H9 (cell line): ENCODE data around the gene NUDT14. TPM values are rescaled to one million over a fixed set of nuclear protein-coding genes. Genes with fewer than 3 reads are reported as not detected.

Experiments
- DNase-seq: peaks from one replicate; pipeline ENCODE4 v3.0.0-alpha.2; 2017
- H2AFZ ChIP-seq: one replicate; pipeline ENCODE4 v1.6.1; 2013; ENCODE audit warnings: mild to moderate bottlenecking, low read length, control low read depth, moderate library complexity
- H2AK5ac ChIP-seq: 2 replicates; pipeline ENCODE4 v1.6.1; 2013; ENCODE audit warnings: low read length, control low read depth, mixed read lengths; ENCODE audit not compliant: insufficient read length
- H2BK120ac ChIP-seq: one replicate; pipeline ENCODE4 v1.6.1; 2013; ENCODE audit warnings: low read depth, mild to moderate bottlenecking, low read length, control low read depth, inconsistent platforms; ENCODE audit not compliant: poor library complexity, severe bottlenecking
- H2BK12ac ChIP-seq: 2 replicates; pipeline ENCODE4 v1.6.1; 2013; ENCODE audit warnings: low read length, control low read depth, mixed read lengths, low read depth; ENCODE audit not compliant: insufficient read length
- H2BK15ac ChIP-seq: 2 replicates; pipeline ENCODE4 v1.6.1; 2013; ENCODE audit warnings: low read depth, low read length, control low read depth
- H2BK20ac ChIP-seq: one replicate; pipeline ENCODE4 v1.6.1; 2013; ENCODE audit warnings: low read depth, mild to moderate bottlenecking, low read length, control low read depth, inconsistent platforms; ENCODE audit not compliant: poor library complexity, severe bottlenecking
- H2BK5ac ChIP-seq: 2 replicates; pipeline ENCODE4 v1.6.1; 2013; ENCODE audit warnings: low read length, control low read depth, mixed read lengths; ENCODE audit not compliant: insufficient read length
- H3K14ac ChIP-seq: 2 replicates; pipeline ENCODE4 v1.6.1; 2013; ENCODE audit warnings: low read length, control low read depth; ENCODE audit not compliant: insufficient read depth
- H3K18ac ChIP-seq: 2 replicates; pipeline ENCODE4 v1.6.1; 2013; ENCODE audit warnings: low read depth, mild to moderate bottlenecking, mixed read lengths, low read length, control low read depth; ENCODE audit not compliant: insufficient read length
- H3K23ac ChIP-seq: 2 replicates; pipeline ENCODE4 v1.6.1; 2013; ENCODE audit warnings: low read length, control low read depth, mixed read lengths, low read depth; ENCODE audit not compliant: insufficient read length
- H3K23me2 ChIP-seq: 2 replicates; pipeline ENCODE4 v1.6.1; 2013; ENCODE audit warnings: low read depth, mild to moderate bottlenecking, mixed read lengths, low read length, control low read depth; ENCODE audit not compliant: insufficient read length, poor library complexity, severe bottlenecking
- H3K27ac ChIP-seq: 2 replicates; pipeline ENCODE4 v1.5.1; 2013; ENCODE audit warnings: low read length, control low read depth, mixed read lengths, low read depth; ENCODE audit not compliant: insufficient read length
- H3K27me3 ChIP-seq: 2 replicates; pipeline ENCODE4 v1.6.1; 2013; ENCODE audit warnings: low read length, control low read depth, inconsistent platforms; ENCODE audit not compliant: insufficient read depth
- H3K4ac ChIP-seq: 2 replicates; pipeline ENCODE4 v1.6.1; 2013; ENCODE audit warnings: low read depth, mild to moderate bottlenecking, control low read depth, inconsistent platforms, low read length, moderate library complexity
- H3K4me1 ChIP-seq: 2 replicates; pipeline ENCODE4 v1.6.1; 2013; ENCODE audit warnings: low read length, control low read depth, inconsistent platforms; ENCODE audit not compliant: insufficient read depth
- H3K4me2 ChIP-seq: 2 replicates; pipeline ENCODE4 v1.6.1; 2013; ENCODE audit warnings: low read length, control low read depth, mixed read lengths; ENCODE audit not compliant: insufficient read length, insufficient read depth
- H3K56ac ChIP-seq: 2 replicates; pipeline ENCODE4 v1.6.1; 2013; ENCODE audit warnings: low read depth, mild to moderate bottlenecking, mixed read lengths, low read length, control low read depth; ENCODE audit not compliant: insufficient read length
- H3K79me1 ChIP-seq: 2 replicates; pipeline ENCODE4 v1.6.1; 2013; ENCODE audit warnings: low read depth, mild to moderate bottlenecking, moderate library complexity, low read length, control low read depth, inconsistent platforms; ENCODE audit not compliant: insufficient read depth, poor library complexity, severe bottlenecking
- H3K79me2 ChIP-seq: 2 replicates; pipeline ENCODE4 v1.6.1; 2013; ENCODE audit warnings: low read length, control low read depth, inconsistent platforms; ENCODE audit not compliant: insufficient read depth
- H3K9ac ChIP-seq: 2 replicates; pipeline ENCODE4 v1.6.1; 2013; ENCODE audit warnings: low read length, control low read depth, mixed read lengths; ENCODE audit not compliant: insufficient read length; ENCODE audit errors: extremely low read depth
- H3K9me3 ChIP-seq: one replicate; pipeline ENCODE4 v1.6.1; 2013; ENCODE audit warnings: low read depth, low read length, inconsistent platforms; ENCODE audit not compliant: control insufficient read depth
- H3T11ph ChIP-seq: one replicate; pipeline ENCODE4 v1.6.1; 2013; ENCODE audit warnings: mild to moderate bottlenecking, low read length, control low read depth, inconsistent platforms
- H4K20me1 ChIP-seq: one replicate; pipeline ENCODE4 v1.6.1; 2013; ENCODE audit not compliant: control insufficient read depth, insufficient read length, insufficient read depth
- H4K5ac ChIP-seq: 2 replicates; pipeline ENCODE4 v1.6.1; 2013; ENCODE audit warnings: low read depth, mild to moderate bottlenecking, mixed read lengths, low read length, control low read depth; ENCODE audit not compliant: insufficient read length
- H4K8ac ChIP-seq: replicated peaks from 2 replicates; pipeline ENCODE4 v1.6.1; 2013; ENCODE audit warnings: low read length, control low read depth, mixed read lengths, low read depth; ENCODE audit not compliant: insufficient read length
- H4K91ac ChIP-seq: 2 replicates; pipeline ENCODE4 v1.6.1; 2013; ENCODE audit warnings: low read depth, mild to moderate bottlenecking, moderate library complexity, mixed read lengths, low read length, control low read depth; ENCODE audit not compliant: insufficient read length
- H3K27ac Mint-ChIP-seq, 3 experiments: 2 replicates in 2 of 3; 3 replicates in 1 of 3; pipeline ENCODE4 v1.8.0; 2020 to 2021; ENCODE audit warnings: mixed read lengths in 3 of 3, mild to moderate bottlenecking in 1 of 3, moderate library complexity in 1 of 3
- H3K27me3 Mint-ChIP-seq: 2 replicates; pipeline ENCODE4 v1.8.0; 2021; ENCODE audit warnings: low read depth, mild to moderate bottlenecking, moderate library complexity, mixed read lengths
- H3K36me3 Mint-ChIP-seq, 3 experiments: 2 replicates in 2 of 3; 3 replicates in 1 of 3; pipeline ENCODE4 v1.8.0; 2020 to 2021; ENCODE audit warnings: low read depth in 3 of 3, mixed read lengths in 3 of 3; ENCODE audit not compliant: insufficient read depth in 1 of 3
- H3K4me1 Mint-ChIP-seq, 2 experiments: 2 replicates each; pipeline ENCODE4 v1.8.0; 2020; ENCODE audit warnings: mixed read lengths in 2 of 2
- H3K4me3 Mint-ChIP-seq, 2 experiments: 2 replicates in 1 of 2; 3 replicates in 1 of 2; pipeline ENCODE4 v1.8.0; 2020 to 2021; ENCODE audit warnings: mild to moderate bottlenecking in 2 of 2, mixed read lengths in 2 of 2, moderate library complexity in 1 of 2
- H3K9me3 Mint-ChIP-seq, 2 experiments: 2 replicates in 1 of 2; 3 replicates in 1 of 2; pipeline ENCODE4 v1.8.0; 2020; ENCODE audit warnings: mild to moderate bottlenecking in 2 of 2, mixed read lengths in 2 of 2, moderate library complexity in 1 of 2
- WGBS: extraction: QIAGEN DNeasy Blood & Tissue Kit; methylation state at CpG from one replicate; pipeline ENCODE4 v1.1.7; 2013; ENCODE audit warnings: missing lambda C conversion rate, low lambda C conversion rate, mixed read lengths; ENCODE audit not compliant: insufficient read length; ENCODE audit errors: extremely low coverage; 5-methylcytosine and 5-hydroxymethylcytosine counted together
- total RNA-seq: library from RNA; stranded (reverse); gene quantifications from 2 replicates; pipeline ENCODE4 v1.2.1, GENCODE V29; 2021
- TF ChIP-seq, protein P1 (sequence below): fragments of 200-600 bp; sonication (generic); conservative IDR thresholded peaks from 3 replicates; pipeline ENCODE4 v1.8.0; 2021; ENCODE audit warnings: antibody characterized with exemption, mild to moderate bottlenecking

Gene NUDT14
- total RNA-seq, 1 experiment from 2014 or later: 41.1 TPM

GRCh38 chr14:105212541-105213300, 31.6 kb upstream of the NUDT14 start:
- TF ChIP-seq, protein P1, sequence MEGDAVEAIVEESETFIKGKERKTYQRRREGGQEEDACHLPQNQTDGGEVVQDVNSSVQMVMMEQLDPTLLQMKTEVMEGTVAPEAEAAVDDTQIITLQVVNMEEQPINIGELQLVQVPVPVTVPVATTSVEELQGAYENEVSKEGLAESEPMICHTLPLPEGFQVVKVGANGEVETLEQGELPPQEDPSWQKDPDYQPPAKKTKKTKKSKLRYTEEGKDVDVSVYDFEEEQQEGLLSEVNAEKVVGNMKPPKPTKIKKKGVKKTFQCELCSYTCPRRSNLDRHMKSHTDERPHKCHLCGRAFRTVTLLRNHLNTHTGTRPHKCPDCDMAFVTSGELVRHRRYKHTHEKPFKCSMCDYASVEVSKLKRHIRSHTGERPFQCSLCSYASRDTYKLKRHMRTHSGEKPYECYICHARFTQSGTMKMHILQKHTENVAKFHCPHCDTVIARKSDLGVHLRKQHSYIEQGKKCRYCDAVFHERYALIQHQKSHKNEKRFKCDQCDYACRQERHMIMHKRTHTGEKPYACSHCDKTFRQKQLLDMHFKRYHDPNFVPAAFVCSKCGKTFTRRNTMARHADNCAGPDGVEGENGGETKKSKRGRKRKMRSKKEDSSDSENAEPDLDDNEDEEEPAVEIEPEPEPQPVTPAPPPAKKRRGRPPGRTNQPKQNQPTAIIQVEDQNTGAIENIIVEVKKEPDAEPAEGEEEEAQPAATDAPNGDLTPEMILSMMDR: no peak
- Mint-ChIP-seq H3K27ac (peak overlapping the region in 1 of 3 experiments; percentile 85; a peak in 2 of 7 replicates), H3K4me3 (no peak overlapping the region), H3K36me3 (peaks cover 0 to 7% (median 2%) of the 10 kb centered on the region in 3 experiments; a peak in 6 of 7 replicates), H3K9me3 (no peaks in the 10 kb centered on the region; a peak in 1 of 5 replicates), H3K4me1 (no peaks in the 10 kb centered on the region; a peak in 2 of 4 replicates), H3K27me3 (no peaks in the 10 kb centered on the region; the same call in 1 of the 2 replicates)
- H2BK120ac ChIP-seq: no peak overlapping the region
- no peak overlapping the region for H3K23ac ChIP-seq
- H4K91ac ChIP-seq: no peak overlapping the region
- no peaks in the 10 kb centered on the region for H3K4me1 ChIP-seq
- WGBS: no CpG with 5 or more reads among the region's 18 CpGs
- no peak overlapping the region for H3K4ac ChIP-seq
- no peak overlapping the region for H3K14ac ChIP-seq
- H2BK12ac ChIP-seq: no peak overlapping the region
- no peaks in the 10 kb centered on the region for H3K9me3 ChIP-seq
- H3K79me1 ChIP-seq: no peaks in the 10 kb centered on the region
- H3K27me3 ChIP-seq: no peaks in the 10 kb centered on the region
- no peak overlapping the region for H2AFZ ChIP-seq
- no peak overlapping the region for H2BK15ac ChIP-seq
- H4K20me1 ChIP-seq: no peaks in the 10 kb centered on the region
- H4K8ac ChIP-seq: no peak overlapping the region
- no peak for DNase-seq
- H3K9ac ChIP-seq: no peak overlapping the region
- no peaks in the 10 kb centered on the region for H3K23me2 ChIP-seq
- no peak overlapping the region for H4K5ac ChIP-seq
- no peak overlapping the region for H3K18ac ChIP-seq
- H3T11ph ChIP-seq: no peak overlapping the region
- no peak overlapping the region for H2BK5ac ChIP-seq
- H3K4me2 ChIP-seq: no peak overlapping the region
- no peak overlapping the region for H2BK20ac ChIP-seq
- H3K79me2 ChIP-seq: no peaks in the 10 kb centered on the region
- H2AK5ac ChIP-seq: no peak overlapping the region
- H3K27ac ChIP-seq: no peak overlapping the region
- no peak overlapping the region for H3K56ac ChIP-seq
